ENCODE data around the gene SRP68. TPM values are rescaled to one million over a fixed set of nuclear protein-coding genes. Genes with fewer than 3 reads are reported as not detected.

The SRP68 gene
- total RNA-seq, 1 donor from 2014 or later: 80.5 TPM

DNA sequence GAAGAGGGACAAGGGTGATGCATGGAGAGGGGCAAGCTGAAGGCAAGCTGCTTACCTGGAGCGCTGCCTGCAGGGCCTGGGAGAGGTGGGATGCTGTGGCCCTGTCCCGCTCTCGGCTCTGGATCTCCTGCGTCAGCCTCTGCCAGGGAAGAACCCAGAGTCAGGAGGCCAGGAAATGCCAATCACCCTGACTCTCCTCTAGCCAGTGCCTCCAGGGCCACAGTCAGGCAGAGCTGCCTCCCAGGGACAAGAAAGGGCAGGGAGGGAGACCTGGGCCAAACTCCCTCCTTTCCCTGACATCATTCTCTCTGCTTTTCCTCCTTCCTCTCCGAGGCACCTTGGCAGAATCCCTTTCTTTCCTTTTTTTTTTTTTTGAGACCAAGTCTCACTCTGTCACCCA lies 60.4 kb downstream of the SRP68 start:
- Mint-ChIP-seq H3K27me3 (ENCODE audit: low read depth) (peaks cover 5% of the 10 kb centered on the region), H3K9me3 (no peaks in the 10 kb centered on the region), H3K4me3 (no peak overlapping the region), H3K27ac (no peak overlapping the region), H3K4me1 (peaks cover 11% of the 10 kb centered on the region), H3K36me3 (no peaks in the 10 kb centered on the region)
- TF ChIP-seq, protein P1, sequence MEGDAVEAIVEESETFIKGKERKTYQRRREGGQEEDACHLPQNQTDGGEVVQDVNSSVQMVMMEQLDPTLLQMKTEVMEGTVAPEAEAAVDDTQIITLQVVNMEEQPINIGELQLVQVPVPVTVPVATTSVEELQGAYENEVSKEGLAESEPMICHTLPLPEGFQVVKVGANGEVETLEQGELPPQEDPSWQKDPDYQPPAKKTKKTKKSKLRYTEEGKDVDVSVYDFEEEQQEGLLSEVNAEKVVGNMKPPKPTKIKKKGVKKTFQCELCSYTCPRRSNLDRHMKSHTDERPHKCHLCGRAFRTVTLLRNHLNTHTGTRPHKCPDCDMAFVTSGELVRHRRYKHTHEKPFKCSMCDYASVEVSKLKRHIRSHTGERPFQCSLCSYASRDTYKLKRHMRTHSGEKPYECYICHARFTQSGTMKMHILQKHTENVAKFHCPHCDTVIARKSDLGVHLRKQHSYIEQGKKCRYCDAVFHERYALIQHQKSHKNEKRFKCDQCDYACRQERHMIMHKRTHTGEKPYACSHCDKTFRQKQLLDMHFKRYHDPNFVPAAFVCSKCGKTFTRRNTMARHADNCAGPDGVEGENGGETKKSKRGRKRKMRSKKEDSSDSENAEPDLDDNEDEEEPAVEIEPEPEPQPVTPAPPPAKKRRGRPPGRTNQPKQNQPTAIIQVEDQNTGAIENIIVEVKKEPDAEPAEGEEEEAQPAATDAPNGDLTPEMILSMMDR (IDR thresholded peaks at IDR 0.05; ENCODE audit: unreplicated experiment): no peak
- DNase-seq (ENCODE audit: low spot score in 2 of 2, unreplicated experiment in 2 of 2): no peak

DNA sequence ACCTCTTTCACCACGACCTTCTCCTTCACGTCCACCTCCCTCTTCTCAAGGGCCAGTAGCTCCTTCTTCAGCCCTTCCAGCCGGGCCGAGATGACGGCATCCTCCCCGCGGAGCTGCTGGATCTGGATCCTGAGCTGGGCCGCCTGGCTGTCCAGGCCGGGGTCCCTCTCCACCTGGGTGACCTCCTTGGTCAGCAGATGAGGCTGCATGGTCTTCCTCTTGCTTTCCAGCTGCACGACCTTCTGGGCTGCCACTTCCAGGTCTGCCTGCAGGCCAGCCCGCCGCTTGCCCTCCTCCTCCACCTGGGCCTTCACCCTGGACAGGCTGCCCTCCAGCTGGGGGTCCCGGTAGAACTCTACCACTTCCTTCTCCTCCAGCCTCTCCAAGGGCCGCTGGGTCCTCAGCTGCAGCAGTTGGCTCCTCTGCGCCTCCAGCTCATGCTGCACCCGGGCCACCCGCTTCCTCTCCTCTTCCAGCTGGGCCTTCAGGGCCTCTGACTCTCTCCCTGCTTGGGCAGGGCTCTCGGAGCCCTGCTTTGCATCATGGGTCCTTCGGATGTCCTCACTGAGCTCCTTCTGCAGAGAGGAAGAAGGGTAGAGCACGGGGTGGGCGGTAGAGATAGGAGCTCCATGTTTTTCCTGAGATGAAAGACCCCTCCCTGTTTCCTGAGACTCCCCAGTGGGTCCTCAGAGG lies 62.2 kb downstream of the SRP68 start:
- H3K4me3 Mint-ChIP-seq: no peak overlapping the region
- H3K9me3 Mint-ChIP-seq: no peaks in the 10 kb centered on the region
- peaks cover 2% of the 10 kb centered on the region for H3K27me3 Mint-ChIP-seq (ENCODE audit: low read depth)
- TF ChIP-seq, protein P1 (IDR thresholded peaks at IDR 0.05; ENCODE audit: unreplicated experiment): no peak
- peaks cover 11% of the 10 kb centered on the region for H3K4me1 Mint-ChIP-seq
- no peak overlapping the region for H3K27ac Mint-ChIP-seq
- H3K36me3 Mint-ChIP-seq: peaks cover 9% of the 10 kb centered on the region
- no peak for DNase-seq (ENCODE audit: low spot score in 2 of 2, unreplicated experiment in 2 of 2)

GRCh38 chr17:76009447-76009846 lies 62.9 kb downstream of the SRP68 start:
- DNase-seq (ENCODE audit: low spot score in 2 of 2, unreplicated experiment in 2 of 2): no peak
- Mint-ChIP-seq H3K27ac (no peak overlapping the region), H3K4me3 (no peak overlapping the region), H3K36me3 (peaks cover 11% of the 10 kb centered on the region), H3K27me3 (ENCODE audit: low read depth) (peaks cover 2% of the 10 kb centered on the region), H3K4me1 (peaks cover 11% of the 10 kb centered on the region), H3K9me3 (no peaks in the 10 kb centered on the region)
- TF ChIP-seq, protein P1 (IDR thresholded peaks at IDR 0.05; ENCODE audit: unreplicated experiment): no peak

GRCh38 chr17:76008630-76009425 lies 63.5 kb downstream of the SRP68 start:
- no peak for DNase-seq (ENCODE audit: low spot score in 2 of 2, unreplicated experiment in 2 of 2)
- no peak overlapping the region for H3K27ac Mint-ChIP-seq
- H3K4me1 Mint-ChIP-seq: peaks cover 5% of the 10 kb centered on the region
- H3K27me3 Mint-ChIP-seq (ENCODE audit: low read depth): no peaks in the 10 kb centered on the region
- no peaks in the 10 kb centered on the region for H3K9me3 Mint-ChIP-seq
- no peak overlapping the region for H3K4me3 Mint-ChIP-seq
- peaks cover 11% of the 10 kb centered on the region for H3K36me3 Mint-ChIP-seq
- TF ChIP-seq, protein P1 (IDR thresholded peaks at IDR 0.05; ENCODE audit: unreplicated experiment): no peak

- Mint-ChIP-seq H3K4me1 (no peaks in the 10 kb centered on the region), H3K4me3 (no peak overlapping the region), H3K27ac (no peak overlapping the region), H3K36me3 (peaks cover 11% of the 10 kb centered on the region), H3K27me3 (ENCODE audit: low read depth) (no peaks in the 10 kb centered on the region), H3K9me3 (no peaks in the 10 kb centered on the region)
- DNase-seq (ENCODE audit: low spot score in 2 of 2, unreplicated experiment in 2 of 2): no peak
- TF ChIP-seq, protein P1 (IDR thresholded peaks at IDR 0.05; ENCODE audit: unreplicated experiment): no peak
These were observed 64.1 kb downstream of the SRP68 start for GRCh38 chr17:76008208-76008607.
